ENCODE measurements around the gene KIF3B.

The KIF3B gene

DNA sequence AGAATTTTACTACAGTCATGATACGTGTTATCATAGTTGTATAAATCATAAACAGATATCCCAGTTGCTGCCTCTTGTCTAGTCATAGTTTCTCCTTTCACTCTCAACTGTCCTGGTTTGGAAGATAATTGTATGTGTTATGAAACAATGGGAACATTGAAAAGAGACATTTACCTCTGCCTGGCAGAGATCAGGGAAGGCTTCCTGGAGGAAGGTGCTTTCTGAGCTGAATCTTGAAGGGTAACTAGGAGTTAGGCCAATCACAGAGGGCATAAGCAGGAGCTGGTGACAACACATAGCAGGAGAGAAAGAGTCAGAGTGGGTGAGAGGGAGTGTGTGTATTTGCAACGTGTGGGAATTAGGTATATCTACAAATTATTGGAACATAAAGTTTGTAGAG is 86.0 kb downstream of the KIF3B start:
- no peaks in the 10 kb centered on the region for H3K9me3 ChIP-seq (ENCODE audit: control insufficient read depth, low read length)
- no peak overlapping the region for H3K4me2 ChIP-seq (ENCODE audit: low read length)
- H3K79me2 ChIP-seq = peaks cover 10% of the 10 kb centered on the region
- TF ChIP-seq, protein P1, sequence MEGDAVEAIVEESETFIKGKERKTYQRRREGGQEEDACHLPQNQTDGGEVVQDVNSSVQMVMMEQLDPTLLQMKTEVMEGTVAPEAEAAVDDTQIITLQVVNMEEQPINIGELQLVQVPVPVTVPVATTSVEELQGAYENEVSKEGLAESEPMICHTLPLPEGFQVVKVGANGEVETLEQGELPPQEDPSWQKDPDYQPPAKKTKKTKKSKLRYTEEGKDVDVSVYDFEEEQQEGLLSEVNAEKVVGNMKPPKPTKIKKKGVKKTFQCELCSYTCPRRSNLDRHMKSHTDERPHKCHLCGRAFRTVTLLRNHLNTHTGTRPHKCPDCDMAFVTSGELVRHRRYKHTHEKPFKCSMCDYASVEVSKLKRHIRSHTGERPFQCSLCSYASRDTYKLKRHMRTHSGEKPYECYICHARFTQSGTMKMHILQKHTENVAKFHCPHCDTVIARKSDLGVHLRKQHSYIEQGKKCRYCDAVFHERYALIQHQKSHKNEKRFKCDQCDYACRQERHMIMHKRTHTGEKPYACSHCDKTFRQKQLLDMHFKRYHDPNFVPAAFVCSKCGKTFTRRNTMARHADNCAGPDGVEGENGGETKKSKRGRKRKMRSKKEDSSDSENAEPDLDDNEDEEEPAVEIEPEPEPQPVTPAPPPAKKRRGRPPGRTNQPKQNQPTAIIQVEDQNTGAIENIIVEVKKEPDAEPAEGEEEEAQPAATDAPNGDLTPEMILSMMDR (IDR thresholded peaks at IDR 0.05) = no peak
- no peaks in the 10 kb centered on the region for H3K36me3 ChIP-seq (ENCODE audit: control insufficient read depth, insufficient read depth, low read length)
- H3K4me1 ChIP-seq = peaks cover 9% of the 10 kb centered on the region
- H3K4me3 ChIP-seq (ENCODE audit: low read depth, low read length) = no peak overlapping the region
- no peaks in the 10 kb centered on the region for H3K27me3 ChIP-seq (ENCODE audit: control insufficient read depth, insufficient read depth, low read length)
- H2AFZ ChIP-seq = no peak overlapping the region
- H3K27ac ChIP-seq = no peak overlapping the region
- no peak overlapping the region for H3K9ac ChIP-seq

DNA sequence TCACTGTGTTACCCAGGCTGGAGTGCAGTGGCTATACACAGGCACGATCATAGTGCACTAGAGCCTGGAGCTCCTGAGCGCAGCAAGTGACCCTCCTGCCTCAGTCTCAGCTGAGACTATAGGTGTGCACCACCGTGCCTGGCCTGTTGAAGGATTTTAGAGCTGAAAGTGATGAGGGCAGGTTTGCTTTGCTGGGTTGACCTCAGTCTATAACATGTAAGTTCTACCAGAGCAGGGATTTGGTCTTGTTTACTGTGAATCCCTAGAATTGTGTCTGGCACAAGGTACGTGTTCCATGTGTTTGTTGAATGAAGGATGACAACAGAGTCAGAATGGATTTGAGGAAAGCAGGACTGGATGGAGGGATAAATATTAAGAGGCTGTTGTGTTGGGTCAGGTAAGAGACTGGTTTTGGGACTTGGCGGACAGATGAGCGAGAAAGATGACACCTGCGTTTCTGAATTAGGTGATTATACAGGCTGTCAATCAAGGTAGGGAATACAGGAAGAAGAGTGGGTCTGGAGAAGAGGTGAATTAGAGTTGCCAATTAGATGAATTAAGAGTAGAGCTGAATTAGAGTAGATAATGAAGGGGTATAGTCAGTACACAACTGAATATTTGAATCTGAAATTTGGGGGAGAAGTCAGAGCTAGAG is 87.2 kb downstream of the KIF3B start:
- peaks cover 6% of the 10 kb centered on the region for H3K79me2 ChIP-seq
- H3K9ac ChIP-seq = no peak overlapping the region
- no peak overlapping the region for H3K27ac ChIP-seq
- H2AFZ ChIP-seq = no peak overlapping the region
- H3K4me3 ChIP-seq (ENCODE audit: low read depth, low read length) = no peak overlapping the region
- no peaks in the 10 kb centered on the region for H3K27me3 ChIP-seq (ENCODE audit: control insufficient read depth, insufficient read depth, low read length)
- H3K9me3 ChIP-seq (ENCODE audit: control insufficient read depth, low read length) = no peaks in the 10 kb centered on the region
- peaks cover 9% of the 10 kb centered on the region for H3K4me1 ChIP-seq
- TF ChIP-seq, protein P1 (IDR thresholded peaks at IDR 0.05) = no peak
- H3K4me2 ChIP-seq (ENCODE audit: low read length) = no peak overlapping the region
- no peaks in the 10 kb centered on the region for H3K36me3 ChIP-seq (ENCODE audit: control insufficient read depth, insufficient read depth, low read length)

DNA sequence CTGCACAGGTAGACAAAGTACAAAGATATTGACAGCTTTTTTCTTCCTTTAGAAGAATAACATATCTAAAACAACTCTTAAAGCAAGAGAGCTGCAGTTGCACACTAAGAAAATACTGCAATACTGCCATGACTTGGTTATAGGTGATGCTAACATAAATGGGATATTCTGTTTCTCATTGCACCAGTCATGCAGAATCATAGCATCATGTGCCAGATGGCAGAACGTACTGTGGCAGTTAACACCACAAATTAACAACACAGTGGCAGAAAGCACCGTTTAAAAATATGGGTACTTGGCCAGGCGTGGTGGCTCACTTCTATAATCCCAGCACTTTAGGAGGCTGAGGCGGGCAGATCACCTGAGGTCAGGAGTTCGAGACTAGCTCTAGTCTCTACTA is 88.1 kb downstream of the KIF3B start:
- Histone ChIP-seq H3K4me2 (ENCODE audit: low read length) (no peak overlapping the region), H3K79me2 (peaks cover 6% of the 10 kb centered on the region), H2AFZ (no peak overlapping the region), H3K4me3 (ENCODE audit: low read depth, low read length) (no peak overlapping the region), H3K9me3 (ENCODE audit: control insufficient read depth, low read length) (no peaks in the 10 kb centered on the region), H3K27ac (no peak overlapping the region), H3K9ac (no peak overlapping the region), H3K27me3 (ENCODE audit: control insufficient read depth, insufficient read depth, low read length) (no peaks in the 10 kb centered on the region), H3K4me1 (peaks cover 9% of the 10 kb centered on the region), H3K36me3 (ENCODE audit: control insufficient read depth, insufficient read depth, low read length) (no peaks in the 10 kb centered on the region)
- TF ChIP-seq, protein P1 (IDR thresholded peaks at IDR 0.05) = no peak

DNA sequence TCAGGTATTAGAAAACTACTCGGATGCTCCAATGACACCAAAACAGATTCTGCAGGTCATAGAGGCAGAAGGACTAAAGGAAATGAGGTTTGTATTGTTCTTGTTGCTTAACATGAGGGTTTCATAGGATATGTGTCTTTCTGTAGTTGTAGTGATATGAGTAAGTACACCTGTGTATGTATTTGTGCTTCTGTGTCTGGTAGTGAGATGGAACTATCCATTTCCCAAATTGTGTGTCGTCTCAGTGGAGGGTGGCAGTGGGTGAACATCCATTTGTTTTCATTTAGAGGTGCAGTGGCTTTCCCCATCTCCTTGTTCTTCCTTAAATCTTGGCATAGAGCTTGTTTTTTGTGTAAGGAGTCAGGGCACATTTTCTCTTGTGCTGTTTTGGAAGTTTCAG is 88.9 kb downstream of the KIF3B start:
- peaks cover 9% of the 10 kb centered on the region for H3K4me1 ChIP-seq
- TF ChIP-seq, protein P1 (IDR thresholded peaks at IDR 0.05) = no peak

DNA sequence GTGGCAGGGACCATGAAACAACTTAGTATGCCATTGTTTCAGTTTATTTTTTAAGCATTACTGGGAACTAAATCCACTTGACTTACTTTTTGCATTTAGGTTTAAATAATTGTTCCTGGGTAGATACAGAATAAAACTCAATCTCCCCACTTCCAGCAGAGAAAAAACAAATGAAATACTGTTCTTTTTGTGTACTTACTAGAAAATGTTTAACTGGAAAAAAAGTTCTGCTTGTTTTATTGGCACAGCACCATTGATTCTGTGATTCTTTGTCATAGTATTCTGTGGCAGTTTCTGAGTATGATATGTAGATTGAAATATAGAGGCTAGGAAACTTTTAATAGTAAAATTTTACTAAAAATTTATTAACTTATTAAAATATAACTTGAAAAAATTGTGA is 90.9 kb downstream of the KIF3B start:
- no peaks in the 10 kb centered on the region for H3K9me3 ChIP-seq (ENCODE audit: control insufficient read depth, low read length)
- no peak overlapping the region for H2AFZ ChIP-seq
- H3K4me2 ChIP-seq (ENCODE audit: low read length) = no peak overlapping the region
- TF ChIP-seq, protein P1 (IDR thresholded peaks at IDR 0.05) = no peak
- no peak overlapping the region for H3K4me3 ChIP-seq (ENCODE audit: low read depth, low read length)
- H3K79me2 ChIP-seq = peaks cover 10% of the 10 kb centered on the region
- peaks cover 4% of the 10 kb centered on the region for H3K4me1 ChIP-seq
- no peaks in the 10 kb centered on the region for H3K27me3 ChIP-seq (ENCODE audit: control insufficient read depth, insufficient read depth, low read length)
- no peak overlapping the region for H3K9ac ChIP-seq
- H3K36me3 ChIP-seq (ENCODE audit: control insufficient read depth, insufficient read depth, low read length) = no peaks in the 10 kb centered on the region
- no peak overlapping the region for H3K27ac ChIP-seq

More for the DNA sequence above, 88.9 kb downstream of the KIF3B start:
- H3K9ac ChIP-seq = no peak overlapping the region
- no peaks in the 10 kb centered on the region for H3K36me3 ChIP-seq (ENCODE audit: control insufficient read depth, insufficient read depth, low read length)
- no peak overlapping the region for H3K27ac ChIP-seq
- no peak overlapping the region for H2AFZ ChIP-seq
- no peaks in the 10 kb centered on the region for H3K9me3 ChIP-seq (ENCODE audit: control insufficient read depth, low read length)
- no peaks in the 10 kb centered on the region for H3K27me3 ChIP-seq (ENCODE audit: control insufficient read depth, insufficient read depth, low read length)
- H3K4me3 ChIP-seq (ENCODE audit: low read depth, low read length) = no peak overlapping the region
- peaks cover 2% of the 10 kb centered on the region for H3K79me2 ChIP-seq
- H3K4me2 ChIP-seq (ENCODE audit: low read length) = no peak overlapping the region

Data from parathyroid adenoma (tissue), 2 donors.